Erythroblast (primary cell): ENCODE data around the gene MPI.

Source experiments
- GATA1 ChIP-seq: IDR thresholded peaks from 2 replicates; pipeline ENCODE4 v1.6.1; 2011; ENCODE audit warnings: low read depth, mild to moderate bottlenecking, control low read depth, low read length, moderate library complexity
- POLR2A ChIP-seq: IDR thresholded peaks from 2 replicates; pipeline ENCODE4 v1.6.1; 2011; ENCODE audit warnings: mild to moderate bottlenecking, low read length

DNA sequence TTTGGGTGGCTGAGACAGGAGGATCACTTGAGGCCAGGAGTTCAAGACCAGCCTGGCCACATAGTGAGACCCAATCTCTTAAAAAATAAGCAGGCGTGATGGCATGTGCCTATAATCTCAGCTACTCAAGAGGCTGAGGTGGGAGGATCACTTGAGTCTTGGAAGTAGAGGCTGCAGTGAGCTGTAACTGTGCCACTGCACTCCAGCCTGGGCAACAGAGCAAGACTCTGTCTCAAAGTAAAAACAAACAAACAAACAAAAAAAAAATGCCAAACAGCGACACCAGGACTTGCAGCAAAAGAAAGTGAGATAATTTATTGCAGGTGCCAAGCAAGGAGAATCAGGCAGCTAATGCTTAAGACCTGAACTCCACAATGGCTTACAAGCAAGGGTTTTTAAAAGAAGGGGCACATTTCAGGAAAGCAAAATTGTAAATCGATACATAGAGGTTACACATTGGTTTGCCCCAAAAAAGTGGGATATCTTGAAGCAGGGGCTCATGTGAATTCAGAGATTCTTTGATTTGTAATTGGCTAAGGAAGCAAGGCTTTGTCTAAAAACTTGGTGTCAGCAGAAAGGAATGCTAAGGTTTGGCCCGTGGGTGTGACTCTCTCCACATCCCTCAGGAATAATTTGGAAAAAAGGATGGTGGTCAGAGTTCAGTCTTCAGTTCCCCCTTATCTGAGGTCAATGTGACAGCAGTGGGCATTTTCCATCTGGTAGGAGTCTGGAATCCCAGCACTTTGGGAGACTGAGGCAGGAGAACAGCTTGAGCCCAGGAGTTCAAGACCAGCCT lies 5.2 kb upstream of the MPI start:
- TF ChIP-seq POLR2A (no peak), GATA1 (no peak)
